Astrocyte (in vitro differentiated cells and primary cell): ENCODE data around the gene ZNF362. TPM values are rescaled to one million over a fixed set of nuclear protein-coding genes. Genes with fewer than 3 reads are reported as not detected.

Experiments
- DNase-seq: peaks from one replicate; pipeline ENCODE4 v3.0.0-alpha.2; 2010; ENCODE audit warnings: low read depth
- FAIRE-seq: peaks from 2 replicates; lab custom pipeline; 2011; peaks lifted over from hg19 to GRCh38; lab: Jason Lieb, UNC
- H2AFZ ChIP-seq: 2 replicates; pipeline ENCODE4 v1.6.0; 2012; ENCODE audit warnings: low read depth, low read length, inconsistent platforms
- H3K27ac ChIP-seq: 2 replicates; pipeline ENCODE4 v1.5.1; 2011; ENCODE audit warnings: low read depth, low read length, inconsistent platforms
- H3K27me3 ChIP-seq: 2 replicates; pipeline ENCODE4 v1.6.0; 2011; ENCODE audit warnings: low read length, inconsistent platforms; ENCODE audit not compliant: insufficient read depth
- H3K36me3 ChIP-seq: 2 replicates; pipeline ENCODE4 v1.5.1; 2011; ENCODE audit warnings: low read length, inconsistent platforms; ENCODE audit not compliant: insufficient read depth
- H3K4me1 ChIP-seq: 2 replicates; pipeline ENCODE4 v1.5.1; 2011; ENCODE audit warnings: low read length, inconsistent platforms; ENCODE audit not compliant: insufficient read depth
- H3K4me2 ChIP-seq: 2 replicates; pipeline ENCODE4 v1.6.0; 2012; ENCODE audit warnings: low read length, inconsistent platforms
- H3K4me3 ChIP-seq: 2 replicates; pipeline ENCODE4 v1.5.1; 2011; ENCODE audit warnings: low read depth, mild to moderate bottlenecking, low read length, inconsistent platforms; ENCODE audit not compliant: insufficient read depth
- H3K79me2 ChIP-seq: 2 replicates; pipeline ENCODE4 v1.6.0; 2012; ENCODE audit warnings: mild to moderate bottlenecking, low read length, inconsistent platforms; ENCODE audit not compliant: insufficient read depth
- H3K9ac ChIP-seq: 2 replicates; pipeline ENCODE4 v1.6.0; 2012; ENCODE audit warnings: mild to moderate bottlenecking, low read length, inconsistent platforms
- H3K9me3 ChIP-seq: 2 replicates; pipeline ENCODE4 v1.5.1; 2012; ENCODE audit warnings: low read depth, mild to moderate bottlenecking, low read length, inconsistent platforms; ENCODE audit not compliant: insufficient read depth
- H4K20me1 ChIP-seq: 2 replicates; pipeline ENCODE4 v1.6.0; 2012; ENCODE audit warnings: low read length, inconsistent platforms; ENCODE audit not compliant: insufficient read depth
- H3K27ac Mint-ChIP-seq: one replicate; pipeline ENCODE4 v1.8.0; 2021; ENCODE audit warnings: mild to moderate bottlenecking, mixed read lengths; ENCODE audit not compliant: unreplicated experiment
- H3K27me3 Mint-ChIP-seq: one replicate; pipeline ENCODE4 v1.8.0; 2021; ENCODE audit warnings: low read depth, mixed read lengths; ENCODE audit not compliant: unreplicated experiment
- H3K36me3 Mint-ChIP-seq: one replicate; pipeline ENCODE4 v1.8.0; 2021; ENCODE audit warnings: low read depth, mixed read lengths; ENCODE audit not compliant: unreplicated experiment
- H3K4me1 Mint-ChIP-seq: one replicate; pipeline ENCODE4 v1.8.0; 2021; ENCODE audit warnings: low read depth, mixed read lengths; ENCODE audit not compliant: unreplicated experiment
- H3K4me3 Mint-ChIP-seq: one replicate; pipeline ENCODE4 v1.8.0; 2021; ENCODE audit warnings: mild to moderate bottlenecking, moderate library complexity, mixed read lengths; ENCODE audit not compliant: unreplicated experiment
- H3K9me3 Mint-ChIP-seq: one replicate; pipeline ENCODE4 v1.8.0; 2021; ENCODE audit warnings: mild to moderate bottlenecking, mixed read lengths; ENCODE audit not compliant: unreplicated experiment
- EZH2 ChIP-seq: IDR thresholded peaks from 2 replicates; pipeline ENCODE4 v1.6.1; 2012; ENCODE audit warnings: mild to moderate bottlenecking, low read length, inconsistent platforms; ENCODE audit not compliant: insufficient read depth
- total RNA-seq: library from RNA; stranded (reverse); gene quantifications from 2 replicates; pipeline ENCODE4 v1.2.1, GENCODE V29; 2021
- TF ChIP-seq, protein P1 (sequence below): IDR thresholded peaks from 2 replicates; pipeline ENCODE4 v1.5.1; 2011; ENCODE audit warnings: low read depth, mild to moderate bottlenecking, inconsistent platforms, low read length, moderate library complexity; ENCODE audit not compliant: insufficient read depth

ZNF362 gene
- total RNA-seq, 1 donor from 2014 or later, result 38.7 TPM

DNA sequence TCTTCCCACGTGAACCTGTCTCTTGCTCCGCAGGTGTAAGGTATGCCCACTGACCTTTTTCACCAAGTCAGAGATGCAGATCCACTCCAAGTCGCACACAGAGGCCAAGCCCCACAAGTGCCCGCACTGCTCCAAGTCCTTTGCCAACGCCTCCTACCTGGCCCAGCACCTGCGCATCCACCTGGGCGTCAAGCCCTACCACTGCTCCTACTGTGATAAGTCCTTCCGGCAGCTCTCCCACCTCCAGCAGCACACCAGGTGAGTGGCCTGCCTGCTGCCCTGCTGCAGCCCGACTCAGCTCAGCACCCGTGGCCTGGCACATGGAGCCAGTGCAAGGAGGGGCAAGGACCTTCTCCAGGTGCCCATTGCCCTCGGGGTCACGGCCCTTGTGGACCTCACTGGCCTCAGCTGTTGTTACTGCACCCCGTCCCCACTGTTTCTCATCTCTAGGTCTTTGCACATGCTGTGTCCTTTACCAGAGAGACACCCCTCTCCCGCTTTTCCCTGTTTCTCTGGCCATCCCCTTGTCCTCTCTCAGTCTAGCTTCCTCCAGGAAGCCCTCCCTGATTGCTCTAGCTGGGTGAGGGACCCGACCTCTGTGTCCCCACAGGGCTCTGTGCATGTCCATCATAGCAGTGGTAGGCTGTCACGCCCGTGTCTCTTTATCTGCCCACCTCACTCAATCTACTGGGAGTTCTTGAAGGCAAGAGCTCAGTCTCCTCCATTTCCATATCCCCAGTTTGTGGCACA lies 25.4 kb downstream of the ZNF362 start:
- no peaks in the 10 kb centered on the region for H3K4me1 Mint-ChIP-seq
- no peaks in the 10 kb centered on the region for H3K79me2 ChIP-seq
- H4K20me1 ChIP-seq, result no peaks in the 10 kb centered on the region
- TF ChIP-seq EZH2, result no peak
- TF ChIP-seq, protein P1, sequence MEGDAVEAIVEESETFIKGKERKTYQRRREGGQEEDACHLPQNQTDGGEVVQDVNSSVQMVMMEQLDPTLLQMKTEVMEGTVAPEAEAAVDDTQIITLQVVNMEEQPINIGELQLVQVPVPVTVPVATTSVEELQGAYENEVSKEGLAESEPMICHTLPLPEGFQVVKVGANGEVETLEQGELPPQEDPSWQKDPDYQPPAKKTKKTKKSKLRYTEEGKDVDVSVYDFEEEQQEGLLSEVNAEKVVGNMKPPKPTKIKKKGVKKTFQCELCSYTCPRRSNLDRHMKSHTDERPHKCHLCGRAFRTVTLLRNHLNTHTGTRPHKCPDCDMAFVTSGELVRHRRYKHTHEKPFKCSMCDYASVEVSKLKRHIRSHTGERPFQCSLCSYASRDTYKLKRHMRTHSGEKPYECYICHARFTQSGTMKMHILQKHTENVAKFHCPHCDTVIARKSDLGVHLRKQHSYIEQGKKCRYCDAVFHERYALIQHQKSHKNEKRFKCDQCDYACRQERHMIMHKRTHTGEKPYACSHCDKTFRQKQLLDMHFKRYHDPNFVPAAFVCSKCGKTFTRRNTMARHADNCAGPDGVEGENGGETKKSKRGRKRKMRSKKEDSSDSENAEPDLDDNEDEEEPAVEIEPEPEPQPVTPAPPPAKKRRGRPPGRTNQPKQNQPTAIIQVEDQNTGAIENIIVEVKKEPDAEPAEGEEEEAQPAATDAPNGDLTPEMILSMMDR, result no peak
- no peaks in the 10 kb centered on the region for H3K4me1 ChIP-seq
- H3K36me3 Mint-ChIP-seq, result peaks cover 16% of the 10 kb centered on the region
- H3K27ac ChIP-seq, result no peak overlapping the region
- H3K4me3 Mint-ChIP-seq, result no peak overlapping the region
- H3K27me3 Mint-ChIP-seq, result no peaks in the 10 kb centered on the region
- no peak overlapping the region for H3K9ac ChIP-seq
- H3K9me3 ChIP-seq, result no peaks in the 10 kb centered on the region
- H3K36me3 ChIP-seq, result peaks cover 34% of the 10 kb centered on the region
- H3K27me3 ChIP-seq, result no peaks in the 10 kb centered on the region
- no peak overlapping the region for H3K4me3 ChIP-seq
- no peaks in the 10 kb centered on the region for H3K9me3 Mint-ChIP-seq
- no peak for FAIRE-seq
- no peak overlapping the region for H2AFZ ChIP-seq
- peak overlapping the region; percentile 27 for H3K27ac Mint-ChIP-seq
- DNase-seq, result no peak
- no peak overlapping the region for H3K4me2 ChIP-seq

DNA sequence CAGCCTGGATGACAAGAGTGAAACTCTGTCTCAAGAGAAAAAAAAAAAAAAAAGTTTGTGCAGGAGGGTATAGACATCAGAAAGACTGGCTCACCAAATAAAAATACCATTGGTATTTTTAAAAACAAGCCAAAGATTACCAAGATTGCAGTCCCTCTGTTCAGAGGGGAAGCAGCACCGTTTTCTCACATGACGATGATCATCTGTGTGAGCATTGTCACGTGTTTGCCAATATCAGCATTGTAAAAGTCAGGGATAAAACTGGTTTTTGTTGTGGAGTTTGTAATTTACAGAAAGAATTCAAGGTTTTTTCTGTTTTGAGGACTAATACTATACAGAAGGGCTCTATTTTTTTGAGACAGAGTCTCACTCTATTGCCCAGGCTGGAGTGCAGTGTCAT lies 26.5 kb downstream of the ZNF362 start:
- H3K9me3 ChIP-seq, result no peaks in the 10 kb centered on the region
- no peak overlapping the region for H3K4me3 ChIP-seq
- no peak for DNase-seq
- H3K27me3 ChIP-seq, result no peaks in the 10 kb centered on the region
- H3K4me1 Mint-ChIP-seq, result no peaks in the 10 kb centered on the region
- no peak overlapping the region for H3K27ac ChIP-seq
- H3K27me3 Mint-ChIP-seq, result no peaks in the 10 kb centered on the region
- H4K20me1 ChIP-seq, result peaks cover 6% of the 10 kb centered on the region
- H2AFZ ChIP-seq, result no peak overlapping the region
- H3K4me2 ChIP-seq, result no peak overlapping the region
- H3K79me2 ChIP-seq, result no peaks in the 10 kb centered on the region
- H3K9ac ChIP-seq, result no peak overlapping the region
- peaks cover 27% of the 10 kb centered on the region for H3K36me3 ChIP-seq
- TF ChIP-seq, protein P1, result no peak
- no peak for TF ChIP-seq EZH2
- H3K36me3 Mint-ChIP-seq, result peaks cover 15% of the 10 kb centered on the region
- no peaks in the 10 kb centered on the region for H3K4me1 ChIP-seq
- no peak overlapping the region for H3K27ac Mint-ChIP-seq
- H3K4me3 Mint-ChIP-seq, result no peak overlapping the region
- no peak for FAIRE-seq
- no peaks in the 10 kb centered on the region for H3K9me3 Mint-ChIP-seq

DNA sequence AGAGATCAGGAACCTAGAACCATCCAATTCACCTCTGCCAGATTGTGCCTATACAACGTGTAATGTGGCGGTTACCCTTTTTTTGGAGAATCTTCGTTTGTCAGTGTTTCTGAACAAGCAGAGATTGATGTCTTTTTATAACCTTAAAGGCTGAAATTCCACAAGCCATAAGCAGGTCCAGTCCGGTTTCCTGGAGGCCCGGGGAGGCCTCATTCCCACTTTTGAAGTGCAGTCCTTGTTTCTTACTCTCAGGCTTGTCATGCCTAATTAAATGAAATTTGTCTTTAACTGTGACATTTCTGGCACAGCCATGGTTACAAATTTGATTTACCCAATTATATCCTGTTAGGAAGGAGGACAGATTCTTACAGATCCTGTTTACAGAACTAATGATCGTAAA lies 27.8 kb downstream of the ZNF362 start:
- H3K4me1 Mint-ChIP-seq, result no peaks in the 10 kb centered on the region
- no peaks in the 10 kb centered on the region for H3K4me1 ChIP-seq
- no peak overlapping the region for H3K4me3 Mint-ChIP-seq
- peaks cover 20% of the 10 kb centered on the region for H3K36me3 ChIP-seq
- TF ChIP-seq, protein P1, result no peak
- no peak for TF ChIP-seq EZH2
- DNase-seq (no peak), FAIRE-seq (no peak)
- H3K27me3 ChIP-seq, result no peaks in the 10 kb centered on the region
- no peak overlapping the region for H3K27ac ChIP-seq
- no peak overlapping the region for H2AFZ ChIP-seq
- no peaks in the 10 kb centered on the region for H3K9me3 ChIP-seq
- peaks cover 14% of the 10 kb centered on the region for H4K20me1 ChIP-seq
- H3K27me3 Mint-ChIP-seq, result no peaks in the 10 kb centered on the region
- peaks cover 2% of the 10 kb centered on the region for H3K9me3 Mint-ChIP-seq
- peaks cover 22% of the 10 kb centered on the region for H3K36me3 Mint-ChIP-seq
- no peak overlapping the region for H3K27ac Mint-ChIP-seq
- no peak overlapping the region for H3K4me2 ChIP-seq
- H3K4me3 ChIP-seq, result no peak overlapping the region
- H3K9ac ChIP-seq, result no peak overlapping the region
- H3K79me2 ChIP-seq, result no peaks in the 10 kb centered on the region
